GM15510 (cell line): ENCODE measurements around the gene GIMAP7.

Experiments
- POLR2A ChIP-seq: IDR thresholded peaks from 3 replicates; pipeline ENCODE4 v1.6.1; 2011; ENCODE audit warnings: borderline replicate concordance; ENCODE audit not compliant: insufficient read length; ENCODE audit errors: extremely low read depth

The GIMAP7 gene

GRCh38 chr7:150514748-150515222 lies at the start of gene GIMAP7:
Gene GIMAP7, plus strand, starts transcription at chr7:150514872. Its CDS starts 5,103 bp downstream, at chr7:150519975.
- TF ChIP-seq POLR2A: peak; percentile 40

- no peak for TF ChIP-seq POLR2A
These were observed 49.7 kb upstream of the GIMAP7 start for GRCh38 chr7:150464962-150465361.

- TF ChIP-seq POLR2A: no peak
These were observed 49.3 kb upstream of the GIMAP7 start for GRCh38 chr7:150465414-150465813.

- no peak for TF ChIP-seq POLR2A
These were observed 48.2 kb upstream of the GIMAP7 start for GRCh38 chr7:150466477-150466876.

GRCh38 chr7:150468241-150468640 lies 46.4 kb upstream of the GIMAP7 start:
- TF ChIP-seq POLR2A: no peak

GRCh38 chr7:150471886-150472285 lies 42.8 kb upstream of the GIMAP7 start:
- no peak for TF ChIP-seq POLR2A

GRCh38 chr7:150473902-150474301 lies 40.8 kb upstream of the GIMAP7 start:
- no peak for TF ChIP-seq POLR2A

- no peak for TF ChIP-seq POLR2A
These were observed 38.4 kb upstream of the GIMAP7 start for GRCh38 chr7:150476285-150476684.

GRCh38 chr7:150476819-150477631 lies 37.6 kb upstream of the GIMAP7 start:
- no peak for TF ChIP-seq POLR2A

GRCh38 chr7:150479023-150479716 lies 35.5 kb upstream of the GIMAP7 start:
- no peak for TF ChIP-seq POLR2A

GRCh38 chr7:150481186-150481920 lies 33.3 kb upstream of the GIMAP7 start:
- TF ChIP-seq POLR2A: no peak

GRCh38 chr7:150481922-150482321 lies 32.8 kb upstream of the GIMAP7 start:
- TF ChIP-seq POLR2A: no peak

GRCh38 chr7:150487625-150488024 lies 27.0 kb upstream of the GIMAP7 start:
- TF ChIP-seq POLR2A: no peak

- no peak for TF ChIP-seq POLR2A
These were observed 24.9 kb upstream of the GIMAP7 start for GRCh38 chr7:150489782-150490181.

GRCh38 chr7:150502519-150502918 lies 12.2 kb upstream of the GIMAP7 start:
- TF ChIP-seq POLR2A: no peak

- no peak for TF ChIP-seq POLR2A
These were observed 11.5 kb upstream of the GIMAP7 start for GRCh38 chr7:150503155-150503554.

- no peak for TF ChIP-seq POLR2A
These were observed 11.1 kb upstream of the GIMAP7 start for GRCh38 chr7:150503581-150503980.
